LHCN-M2 (cell line): ENCODE data around the gene KRT6A. TPM values are rescaled to one million over a fixed set of nuclear protein-coding genes. Genes with fewer than 3 reads are reported as not detected.

Source experiments
- DNase-seq: peaks from one replicate; pipeline ENCODE4 v3.0.0-alpha.2; 2012; ENCODE audit warnings: low read depth
- total RNA-seq: library from RNA; depleted of rRNA; stranded (reverse); fragments of >200 nt; gene quantifications from 2 replicates; pipeline ENCODE4 v1.2.3, GENCODE V29; 2014

KRT6A gene
- total RNA-seq, 1 experiment from 2014 or later, result not detected

DNA sequence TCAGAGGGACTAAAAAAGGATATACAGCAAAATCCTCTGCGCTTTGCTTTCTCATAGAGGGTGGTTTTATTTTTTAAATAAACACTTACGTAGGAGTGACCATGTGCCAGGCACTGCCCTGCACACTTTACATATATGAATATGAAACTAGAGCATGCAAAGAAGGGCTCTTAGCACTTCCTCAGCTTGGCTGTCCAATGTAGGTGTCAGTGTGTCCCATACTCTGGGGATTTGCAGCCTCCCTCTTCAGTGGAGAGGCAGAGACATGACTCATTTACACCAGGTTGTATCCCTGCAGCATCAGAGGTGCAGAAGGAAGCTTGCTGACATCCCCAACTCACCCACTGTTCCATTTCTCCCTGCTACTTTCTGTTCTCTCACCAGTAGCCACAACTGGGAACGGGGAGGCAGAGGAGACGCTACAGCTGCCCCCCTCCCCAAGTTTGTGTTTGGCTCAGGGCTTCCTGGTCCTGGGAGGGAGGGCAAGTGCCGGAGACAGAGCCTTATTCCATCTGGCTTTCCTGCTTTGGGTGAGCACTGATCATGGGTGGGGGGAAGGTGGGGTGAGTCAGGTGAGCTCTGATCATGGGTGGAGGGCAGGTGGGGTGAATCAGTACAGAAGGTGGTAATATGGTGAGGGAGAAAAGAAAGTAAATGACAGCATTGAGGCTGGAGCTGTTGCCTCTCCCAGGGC, 32.0 kb upstream of the KRT6A start:
- DNase-seq, result no peak

DNA sequence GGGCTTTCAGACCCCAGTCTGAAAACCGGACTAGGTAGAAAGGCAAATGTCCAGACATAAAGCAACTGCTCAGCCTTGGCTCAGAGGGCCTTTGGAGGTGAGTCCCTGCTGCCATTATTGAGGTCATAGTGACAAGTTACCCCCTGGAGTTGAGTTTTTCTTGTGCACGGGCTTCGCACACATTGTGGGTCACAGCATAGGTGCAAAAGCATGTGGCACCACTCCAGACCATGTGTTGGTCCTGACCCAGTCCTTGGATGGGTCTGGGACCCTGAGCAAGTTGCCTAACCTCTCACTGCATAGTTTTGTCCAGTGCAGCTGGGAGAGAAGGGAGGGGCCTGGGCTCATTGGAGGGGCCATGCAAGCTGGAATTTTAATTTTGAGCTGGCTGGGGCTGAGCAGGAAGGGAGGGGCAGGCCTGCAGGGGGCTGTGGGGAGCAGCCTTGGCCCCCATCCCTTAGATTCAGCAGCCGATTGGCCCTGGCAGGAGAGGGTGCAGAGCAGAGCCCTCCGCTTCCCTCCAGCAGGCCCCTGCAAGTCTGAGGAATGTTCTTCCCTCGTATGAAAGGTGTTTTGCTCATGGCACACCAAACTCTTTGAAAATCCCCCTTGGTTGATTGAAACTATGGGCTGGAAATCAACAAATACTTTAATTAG, 31.3 kb upstream of the KRT6A start:
- no peak for DNase-seq

DNA sequence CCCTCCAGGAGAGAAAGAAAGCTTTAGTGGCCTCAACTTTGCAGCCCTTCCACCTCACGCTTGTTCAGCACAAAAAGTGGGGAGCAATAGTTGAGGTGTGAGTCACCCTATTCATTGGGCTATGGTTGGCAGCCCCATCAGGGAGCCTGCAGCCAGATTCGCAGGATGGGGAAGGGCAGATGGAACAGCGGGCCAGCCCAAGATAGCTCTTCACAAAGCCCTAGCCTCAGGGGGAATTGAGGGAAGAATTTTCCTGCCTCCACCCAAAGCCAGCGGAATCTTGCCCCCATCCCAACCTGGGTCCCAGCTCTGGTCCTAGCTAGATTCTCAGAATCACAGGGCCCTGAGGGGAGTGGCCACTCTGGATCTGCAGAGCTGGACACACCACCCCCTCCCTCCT, 30.8 kb upstream of the KRT6A start:
- no peak for DNase-seq

DNA sequence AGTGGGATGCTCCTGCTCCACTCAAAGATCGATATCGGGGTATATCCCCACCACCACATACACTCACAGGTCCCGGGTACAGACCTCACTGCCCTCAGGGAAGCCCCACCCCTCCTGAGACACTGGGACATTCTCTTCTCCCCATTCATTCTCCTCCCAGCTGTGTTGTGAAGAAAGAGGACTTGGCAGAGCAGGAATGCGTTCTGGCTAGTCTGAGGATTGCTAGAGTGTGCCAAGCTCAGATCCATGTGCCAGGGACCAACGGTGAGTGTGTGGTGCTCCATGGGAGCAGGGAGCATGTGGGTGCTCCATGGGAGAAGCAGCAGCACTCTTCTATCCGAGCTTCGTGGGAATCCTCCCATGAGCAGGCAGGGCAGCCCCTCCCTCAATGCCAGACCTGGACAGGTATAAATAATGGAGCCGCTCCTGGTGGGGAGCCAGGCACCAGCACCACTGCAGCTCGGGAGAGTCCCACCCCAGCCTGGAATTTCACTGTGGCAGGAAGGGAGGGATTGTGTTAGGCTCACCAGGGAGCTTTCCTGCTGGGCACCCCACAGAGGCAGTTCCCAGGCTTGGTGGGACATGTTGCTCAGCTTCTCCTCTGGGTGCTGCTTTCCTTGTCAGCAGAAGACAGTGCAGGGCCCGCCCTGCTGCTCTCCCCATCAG, 29.4 kb upstream of the KRT6A start:
- DNase-seq, result peak; percentile 67

DNA sequence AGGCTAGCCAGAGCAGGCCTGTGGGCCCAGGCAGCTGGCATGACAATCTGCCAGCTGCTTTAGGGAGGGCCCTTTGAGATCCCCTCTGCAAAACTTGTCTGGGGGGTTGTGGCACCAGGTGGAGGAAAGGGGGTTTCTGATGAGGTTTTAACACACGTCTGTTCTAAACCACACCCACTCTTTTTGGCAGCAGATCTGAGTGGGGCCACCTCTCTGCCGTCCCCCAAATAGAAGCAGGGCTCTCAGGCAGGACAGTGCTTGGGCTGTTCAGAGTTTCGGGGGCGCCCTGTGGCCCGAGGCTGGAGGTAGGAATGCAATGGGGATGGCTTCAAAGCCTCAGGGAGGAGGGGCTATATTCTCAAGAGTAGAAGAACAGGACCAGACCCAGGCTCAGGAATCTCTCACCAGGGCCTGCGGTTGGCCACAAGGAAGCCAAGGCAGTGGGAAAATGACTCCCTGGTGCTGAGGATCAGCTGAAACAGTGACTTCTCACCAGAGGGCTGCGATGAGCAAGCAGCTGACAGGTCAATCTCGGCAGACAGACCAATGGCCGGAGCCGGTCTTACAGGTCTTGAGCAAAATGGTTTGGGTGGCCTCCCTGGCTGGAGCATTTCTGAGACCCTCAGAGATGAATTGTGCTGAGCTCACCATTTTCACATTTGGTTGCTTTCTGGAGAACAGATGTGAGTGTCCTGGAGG, 28.7 kb upstream of the KRT6A start:
- peak; percentile 92 for DNase-seq

DNA sequence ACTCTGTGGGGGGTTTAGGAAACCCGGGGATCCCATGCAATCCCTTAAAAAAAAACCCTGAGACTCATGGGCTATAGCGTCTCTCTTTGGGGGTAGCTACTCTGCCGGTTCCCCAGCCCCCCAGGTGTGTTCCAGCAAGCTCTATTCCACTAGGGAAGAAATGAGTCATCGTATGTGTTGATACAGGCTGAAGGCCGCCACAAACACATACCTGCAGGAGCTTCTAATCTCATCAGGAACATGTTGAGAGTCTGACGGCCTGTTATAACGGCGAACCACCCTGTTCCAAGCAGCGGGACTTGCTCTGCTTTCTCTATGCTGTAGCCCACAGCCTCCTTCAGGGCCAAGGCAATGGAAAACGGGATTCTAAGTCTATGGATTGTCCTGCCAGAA, 28.1 kb upstream of the KRT6A start:
- DNase-seq, result peak; percentile 34

DNA sequence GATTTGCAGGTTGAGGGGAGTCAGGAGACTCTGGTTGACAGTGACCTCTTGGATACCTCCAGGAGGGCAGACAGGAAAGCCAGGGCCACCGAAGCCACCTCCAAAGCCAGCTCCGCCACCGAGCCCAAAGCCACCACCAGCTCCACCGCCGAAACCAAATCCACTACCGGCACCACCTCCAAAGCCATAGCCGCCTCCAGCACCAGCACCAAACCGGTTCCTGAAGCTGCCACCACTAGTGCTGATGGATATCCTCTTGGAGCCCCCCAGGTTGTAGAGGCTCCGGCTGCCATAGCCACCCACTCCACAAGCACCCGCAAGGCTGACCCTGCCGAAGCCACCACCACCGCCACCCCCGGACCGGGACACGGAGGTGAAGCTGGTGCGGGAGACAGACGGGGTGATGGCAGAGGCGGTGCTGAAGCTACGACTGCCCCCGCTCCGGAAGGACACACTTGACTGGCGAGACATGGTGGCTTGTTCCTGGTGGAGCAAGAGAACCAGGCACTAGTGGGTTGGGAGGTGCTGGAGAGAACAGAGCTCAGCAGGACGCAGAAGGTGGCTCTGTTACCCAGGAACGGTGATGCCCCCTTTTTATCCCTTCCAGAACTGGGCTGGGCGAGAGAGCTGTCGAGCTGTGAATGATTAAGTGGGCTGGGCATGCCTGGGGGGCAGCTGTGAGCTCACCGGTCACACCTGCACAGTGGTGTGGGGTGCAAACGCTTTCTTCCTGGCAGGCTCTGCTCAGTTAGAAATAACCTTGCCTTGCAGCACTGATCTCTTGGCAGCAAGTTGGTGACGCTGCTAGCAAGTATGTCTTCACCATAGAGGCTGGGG, 27.0 kb upstream of the KRT6A start, which contains the start of gene KRT5:
TSS of gene KRT5 (minus strand) at position 569 of the 837 bp plus-strand sequence. CDS start at position 471, 98 bp downstream.
- DNase-seq, result no peak

DNA sequence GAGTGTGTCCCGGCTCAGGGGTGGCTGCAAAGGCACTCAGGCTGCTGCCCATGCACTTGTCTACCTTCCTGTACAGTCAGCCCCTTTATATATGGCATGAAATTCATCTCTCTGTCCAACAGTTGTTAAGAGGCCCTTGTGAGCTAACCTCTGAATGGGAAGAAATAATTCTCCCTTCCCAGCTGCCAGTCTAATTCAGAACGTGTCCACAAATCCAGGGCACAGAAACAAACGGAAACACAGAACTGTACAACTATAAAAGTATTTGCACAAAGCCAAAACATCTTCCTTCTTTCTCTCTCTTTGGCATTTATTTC, 26.3 kb upstream of the KRT6A start:
- DNase-seq, result no peak

DNA sequence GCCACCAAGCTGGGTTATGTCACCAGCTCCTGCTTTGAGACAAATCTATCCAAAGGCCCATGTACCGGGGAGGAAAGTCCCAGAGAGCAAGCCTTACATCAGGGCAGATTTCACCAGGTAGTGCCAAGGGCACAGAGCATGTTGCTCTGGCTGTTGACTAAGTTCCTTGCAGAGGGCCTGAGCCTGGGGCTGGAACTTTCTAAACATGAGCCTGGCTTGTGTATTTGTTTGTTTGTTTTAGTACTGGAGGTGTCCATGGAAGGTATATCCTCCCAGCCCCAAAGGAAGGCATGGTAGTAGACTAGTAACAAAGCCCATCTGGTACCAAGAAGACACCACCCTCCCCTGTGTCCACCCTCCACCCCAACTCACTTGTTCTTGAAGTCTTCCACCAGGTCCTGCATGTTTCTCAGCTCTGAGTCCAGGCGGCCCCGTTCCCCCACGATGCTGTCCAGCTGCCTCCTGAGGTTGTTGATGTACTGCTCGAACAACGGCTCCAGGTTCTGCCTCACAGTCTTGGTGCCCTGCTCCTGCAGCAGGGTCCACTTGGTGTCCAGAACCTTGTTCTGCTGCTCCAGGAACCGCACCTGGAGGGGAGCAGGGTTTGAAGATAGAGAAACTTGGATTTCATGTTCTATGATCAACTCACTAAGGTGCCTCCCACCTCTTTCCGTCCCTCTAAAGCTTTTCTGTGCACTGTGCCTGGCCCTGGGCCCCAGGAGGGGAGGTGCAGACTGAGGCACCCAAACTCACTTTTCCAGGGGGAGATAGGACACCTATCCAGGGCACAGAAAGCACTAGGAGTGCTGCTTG, 25.7 kb upstream of the KRT6A start:
- no peak for DNase-seq

DNA sequence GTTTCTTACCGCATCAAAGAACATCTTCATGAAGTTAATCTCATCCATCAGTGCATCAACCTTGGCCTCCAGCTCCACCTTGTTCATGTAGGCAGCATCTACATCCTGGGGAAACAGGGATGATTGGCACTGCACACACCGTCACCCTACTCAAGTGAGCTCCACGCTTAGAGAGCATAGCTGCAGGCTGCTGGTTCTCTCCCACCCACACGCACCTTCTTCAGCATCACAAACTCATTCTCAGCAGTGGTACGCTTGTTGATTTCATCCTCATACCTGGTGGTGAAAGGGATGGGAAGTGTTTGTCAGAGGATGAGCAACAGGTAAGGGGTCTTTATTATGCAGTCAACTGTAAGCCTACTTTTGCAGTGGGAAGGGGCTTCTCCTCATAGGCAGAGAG, 24.8 kb upstream of the KRT6A start:
- DNase-seq, result no peak

DNA sequence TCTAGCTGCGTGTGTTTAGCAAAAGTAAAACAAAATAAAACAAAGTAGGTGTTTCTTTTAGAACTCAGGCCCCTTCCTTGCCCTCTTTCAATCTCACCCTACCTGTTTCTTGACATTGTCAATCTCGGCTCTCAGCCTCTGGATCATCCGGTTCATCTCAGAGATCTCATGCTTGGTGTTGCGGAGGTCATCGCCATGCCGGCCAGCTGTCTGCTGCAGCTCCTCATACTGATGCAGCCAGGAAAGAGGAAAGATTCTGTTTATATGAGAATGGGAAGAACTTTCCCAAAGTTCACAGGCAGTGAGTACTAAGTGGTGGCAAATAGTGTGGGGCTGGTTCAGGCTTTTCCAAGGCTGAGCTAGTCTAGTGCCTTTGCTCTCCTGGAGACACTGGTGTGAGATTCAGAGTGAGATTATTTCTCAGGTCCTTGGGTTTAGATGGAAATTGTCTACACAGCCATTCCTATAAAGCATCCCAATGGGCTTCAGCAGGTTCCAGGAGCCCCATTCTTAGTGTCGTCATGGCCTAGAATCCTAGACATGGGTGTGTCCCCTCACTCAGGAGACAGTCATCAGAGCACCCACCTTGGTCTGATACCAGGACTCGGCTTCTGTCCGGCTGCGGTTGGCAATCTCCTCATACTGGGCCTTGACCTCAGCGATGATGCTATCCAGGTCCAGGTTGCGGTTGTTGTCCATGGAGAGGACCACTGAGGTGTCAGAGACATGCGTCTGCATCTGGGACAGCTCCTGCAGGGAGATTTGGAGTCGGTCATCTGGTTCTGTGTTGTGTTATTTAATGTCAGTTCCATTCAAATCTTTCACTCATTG, 24.2 kb upstream of the KRT6A start:
- no peak for DNase-seq

DNA sequence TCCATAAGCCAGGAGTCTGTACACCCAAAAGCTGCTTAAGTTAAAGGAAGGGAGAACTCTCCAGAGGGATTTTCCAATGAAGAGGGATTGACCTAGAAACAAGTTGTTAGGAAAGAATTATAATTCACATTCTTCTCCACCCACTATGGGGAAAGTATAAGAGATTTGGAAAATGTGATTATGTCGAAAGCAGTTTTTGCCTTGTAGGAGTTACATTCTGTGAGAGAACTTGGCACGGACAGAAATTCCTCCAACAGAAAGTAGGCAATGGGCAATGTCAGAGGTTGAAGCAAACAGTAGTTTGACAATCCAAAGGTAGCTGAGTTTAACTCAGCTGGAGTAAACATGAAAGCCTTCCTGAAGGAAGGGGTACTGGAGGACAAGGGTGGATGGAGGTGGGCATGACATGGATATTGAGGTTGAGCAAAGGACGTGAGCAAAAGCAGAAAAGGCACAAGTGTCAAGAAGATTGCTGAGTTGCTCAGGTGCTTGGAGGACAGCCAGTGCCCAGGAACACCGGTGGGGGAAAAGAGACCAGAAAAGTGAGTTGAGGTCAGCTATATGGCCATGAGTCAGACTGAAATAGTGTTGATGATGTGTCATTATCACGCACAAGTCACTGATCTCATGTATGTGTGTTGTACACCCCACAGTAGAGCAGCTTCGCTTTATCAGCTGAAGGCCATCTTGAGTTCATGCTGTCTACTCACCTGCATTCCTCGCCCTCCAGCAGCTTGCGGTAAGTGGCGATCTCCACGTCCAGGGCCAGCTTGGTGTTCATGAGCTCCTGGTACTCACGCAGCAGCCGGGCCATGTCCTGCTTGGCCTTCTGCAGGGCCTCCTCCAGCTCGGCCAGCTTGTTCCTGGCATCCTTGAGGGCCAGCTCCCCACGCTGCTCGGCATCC, 23.1 kb upstream of the KRT6A start:
- DNase-seq, result no peak

DNA sequence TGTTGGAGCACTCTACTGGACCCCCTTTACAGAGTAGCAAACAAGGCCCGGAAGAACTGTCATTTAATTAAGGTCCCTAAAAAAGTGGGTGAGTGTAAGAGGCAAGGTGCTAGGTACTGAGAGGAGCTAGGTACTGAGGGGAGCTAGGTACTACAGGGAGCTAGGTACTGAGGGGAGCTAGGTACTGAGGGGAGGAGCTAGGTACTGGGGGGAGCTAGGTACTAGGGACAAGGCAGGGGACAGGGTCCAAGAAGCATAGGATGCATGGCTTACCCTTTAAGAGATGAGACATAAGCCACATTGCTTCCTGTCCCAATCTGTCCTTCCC, 22.2 kb upstream of the KRT6A start:
- DNase-seq, result no peak

DNA sequence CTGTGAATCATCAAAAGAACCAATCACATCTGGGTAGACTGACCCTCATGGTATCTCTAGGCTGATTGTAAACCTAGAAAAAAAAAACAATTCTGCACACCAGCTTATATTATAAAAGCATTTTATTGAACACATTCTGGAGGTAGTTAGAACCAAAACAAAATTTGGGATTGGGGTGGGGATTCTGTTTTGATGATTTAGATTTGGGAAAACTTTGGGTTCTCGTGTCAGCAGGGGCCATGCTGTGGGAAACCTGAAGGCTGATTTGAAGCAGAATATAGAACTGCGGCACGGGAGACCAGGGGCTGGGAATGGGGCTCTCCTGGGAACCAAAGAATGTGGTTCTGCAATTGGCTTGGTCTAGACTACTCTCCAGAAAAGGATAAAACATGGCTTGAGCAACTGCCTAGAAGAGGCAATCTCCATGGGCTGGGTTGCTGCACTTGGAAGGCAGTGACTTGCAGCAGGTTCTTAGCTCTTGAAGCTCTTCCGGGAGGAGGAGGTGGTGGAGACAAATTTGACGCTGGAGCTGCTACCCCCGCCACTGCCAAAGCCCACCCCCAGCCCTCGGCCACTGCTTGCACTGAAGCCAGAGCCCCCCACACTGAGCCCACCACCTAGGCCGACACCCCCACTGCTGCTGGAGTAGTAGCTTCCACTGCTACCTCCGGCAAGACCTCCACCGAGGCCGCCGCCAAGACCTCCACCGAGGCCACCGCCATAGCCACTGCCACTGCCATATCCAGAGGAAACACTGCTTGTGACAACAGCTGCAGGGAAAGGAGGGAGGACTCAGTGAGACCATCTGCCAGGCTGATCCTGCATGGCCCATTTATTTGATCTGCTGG, 21.6 kb upstream of the KRT6A start:
- no peak for DNase-seq

DNA sequence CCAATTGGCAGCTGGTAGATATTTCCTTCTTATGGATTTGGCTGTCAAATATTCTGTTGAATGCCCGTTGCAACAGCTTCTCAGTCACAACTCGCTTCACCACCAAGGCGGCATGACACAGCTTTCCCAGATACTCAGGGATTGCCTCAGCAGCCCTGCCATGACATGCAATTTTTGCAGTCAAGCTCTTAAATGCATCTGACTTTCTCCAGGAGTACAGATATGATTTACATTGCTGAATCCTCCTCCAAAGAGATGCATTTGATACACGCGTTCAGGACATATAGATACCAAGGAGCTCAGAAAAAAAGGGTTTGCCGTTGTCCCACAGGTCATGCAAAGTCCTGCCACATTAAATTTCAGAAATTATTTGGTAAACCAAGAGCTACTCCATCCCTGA, 20.7 kb upstream of the KRT6A start:
- DNase-seq, result no peak

DNA sequence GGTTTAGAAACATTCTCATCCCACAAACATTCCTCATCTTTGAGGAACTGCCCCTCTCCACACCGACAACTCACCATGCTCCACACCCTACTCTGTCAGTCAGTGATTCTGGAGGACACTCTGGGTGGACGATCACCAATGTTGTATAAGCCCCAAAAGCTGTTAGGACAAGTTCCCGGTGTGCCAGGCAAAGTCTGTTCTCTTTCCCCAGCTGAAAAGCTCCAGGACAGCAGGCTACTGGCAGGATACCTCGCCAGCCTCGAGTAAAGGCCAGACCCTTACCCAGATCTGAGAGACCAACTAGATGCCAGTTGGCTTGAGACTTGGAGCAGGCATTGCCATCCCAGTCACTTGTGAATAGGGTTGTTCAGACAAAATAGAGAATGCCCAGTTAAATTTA, 15.2 kb upstream of the KRT6A start:
- no peak for DNase-seq

DNA sequence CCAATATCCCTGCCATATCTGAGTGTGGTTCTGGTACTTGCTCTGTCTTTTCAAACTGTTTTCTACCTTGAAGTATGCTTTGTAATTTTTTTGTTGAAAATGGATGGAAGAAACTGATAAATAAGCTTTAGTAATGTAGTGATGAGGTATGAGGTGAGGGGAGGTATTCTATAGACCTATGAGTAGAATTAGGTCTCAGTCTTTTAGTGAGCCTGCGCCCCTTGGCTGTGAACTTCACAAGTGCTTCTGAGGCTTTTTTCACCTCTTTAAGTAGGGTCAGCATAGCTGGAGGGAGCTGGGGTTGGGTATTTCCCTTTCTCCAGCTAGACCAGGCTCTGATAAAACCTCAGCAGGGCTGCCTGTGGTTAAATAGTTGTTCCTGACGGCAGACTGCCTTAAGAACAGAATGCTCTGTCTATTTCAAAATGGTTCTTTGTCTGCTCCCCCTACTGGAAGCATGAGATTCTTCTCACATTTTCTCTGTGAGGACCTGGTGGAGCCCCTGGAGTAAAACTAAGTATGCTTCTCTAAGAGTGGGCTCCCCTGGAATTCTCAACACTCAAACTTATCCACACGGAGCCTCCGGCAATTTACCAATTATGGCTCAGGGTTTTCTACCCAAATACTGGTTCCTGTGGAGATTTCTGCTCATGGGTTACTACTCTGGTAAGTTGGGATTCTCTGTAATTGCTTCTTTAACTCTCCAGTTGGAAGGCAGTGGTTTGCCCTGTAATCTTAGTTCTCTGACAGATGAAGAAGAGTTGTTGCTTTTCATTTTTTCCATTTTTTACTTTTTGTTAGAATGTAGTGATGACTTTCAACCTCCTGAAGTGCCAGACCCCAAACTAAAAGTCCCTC, 14.0 kb upstream of the KRT6A start:
- DNase-seq, result peak; percentile 77
